OCI-LY3 (cell line): ENCODE measurements around the gene TSC22D1.
A peak's percentile ranks its signal among the peaks of the same experiment; 100 is the strongest.

Experiments used
- H2AFZ ChIP-seq: fragments of 200-600, 300-600 bp; shearing (Covaris generic); 2 replicates; pipeline ENCODE4 v1.6.0; 2014; ENCODE audit warnings: antibody characterized with exemption, low read depth, low read length
- H3K27ac ChIP-seq: fragments of 200-600, 300-600 bp; sonication (generic); 2 replicates; pipeline ENCODE4 v1.5.1; 2014; ENCODE audit warnings: mild to moderate bottlenecking, low read length, moderate library complexity, mixed read lengths
- H3K27me3 ChIP-seq: fragments of 200-600, 300-600 bp; sonication (generic); 2 replicates; pipeline ENCODE4 v1.6.1; 2014; ENCODE audit warnings: low read depth, low read length, mixed read lengths
- H3K36me3 ChIP-seq: fragments of 200-600, 300-600 bp; sonication (generic); replicated peaks from 2 replicates; pipeline ENCODE3; 2014; ENCODE audit warnings: low read depth, low read length, mixed read lengths
- H3K4me1 ChIP-seq: fragments of 300-600, 200-600 bp; sonication (generic); 2 replicates; pipeline ENCODE4 v1.6.1; 2014; ENCODE audit warnings: low read length, mixed read lengths
- H3K4me2 ChIP-seq: fragments of 200-600, 300-600 bp; sonication (generic); 2 replicates; pipeline ENCODE4 v1.6.1; 2014; ENCODE audit warnings: low read length, mixed read lengths
- H3K4me3 ChIP-seq: fragments of 300-600, 200-600 bp; sonication (generic); 2 replicates; pipeline ENCODE4 v1.5.1; 2014; ENCODE audit warnings: antibody characterized with exemption, mild to moderate bottlenecking, low read length, moderate library complexity
- H3K79me2 ChIP-seq: fragments of 300-600, 200-600 bp; shearing (Covaris generic); 2 replicates; pipeline ENCODE4 v1.6.1; 2014; ENCODE audit warnings: mild to moderate bottlenecking, low read length, mixed read lengths
- H3K9ac ChIP-seq: fragments of 300-600, 200-600 bp; shearing (Covaris generic); 2 replicates; pipeline ENCODE4 v1.6.0; 2014; ENCODE audit warnings: mild to moderate bottlenecking, low read length, moderate library complexity
- H3K9me3 ChIP-seq: fragments of 200-600, 300-600 bp; shearing (Covaris generic); 2 replicates; pipeline ENCODE4 v1.6.1; 2014; ENCODE audit warnings: low read length, mixed read lengths; ENCODE audit not compliant: insufficient read depth
- H4K20me1 ChIP-seq: fragments of 200-600, 300-600 bp; sonication (generic); 2 replicates; pipeline ENCODE4 v1.6.1; 2016; ENCODE audit warnings: low read length, mixed read lengths; ENCODE audit not compliant: insufficient read depth
- CTCF ChIP-seq: fragments of 200-600, 300-600 bp; sonication (generic); IDR thresholded peaks from 2 replicates; pipeline ENCODE4 v1.5.1; 2014; ENCODE audit warnings: antibody characterized with exemption, low read length, low read depth
- EZH2phosphoT487 ChIP-seq: fragments of 200-600 bp; shearing (Covaris generic); IDR thresholded peaks from 2 replicates; pipeline ENCODE4 v1.6.1; 2018; ENCODE audit warnings: antibody characterized with exemption, mixed run types, low read depth

Gene TSC22D1

GRCh38 chr13:44573790-44574465, 2.2 kb downstream of the TSC22D1 start:
- Histone ChIP-seq H3K4me1 (peaks cover 22% of the 10 kb centered on the region), H3K9me3 (no peaks in the 10 kb centered on the region), H3K4me2 (no peak overlapping the region), H3K36me3 (peaks cover 13% of the 10 kb centered on the region), H4K20me1 (0 out of 2 replicates have a peak, but pooled peaks cover 3% of the 10 kb centered on the region), H3K79me2 (peaks cover 23% of the 10 kb centered on the region), H3K27ac (no peak overlapping the region), H3K4me3 (no peak overlapping the region), H2AFZ (no peak overlapping the region), H3K27me3 (no peaks in the 10 kb centered on the region), H3K9ac (no peak overlapping the region)
- 0 out of 2 replicates have a peak, but pooled peaks have one; percentile 13 for TF ChIP-seq CTCF
- TF ChIP-seq EZH2phosphoT487, result no peak

- Histone ChIP-seq H3K79me2 (peaks cover 23% of the 10 kb centered on the region), H3K27ac (no peak overlapping the region), H3K4me2 (no peak overlapping the region), H3K9ac (no peak overlapping the region), H3K27me3 (no peaks in the 10 kb centered on the region), H3K4me3 (no peak overlapping the region), H2AFZ (no peak overlapping the region), H4K20me1 (0 out of 2 replicates have a peak, but pooled peaks cover 3% of the 10 kb centered on the region), H3K4me1 (peaks cover 15% of the 10 kb centered on the region), H3K9me3 (no peaks in the 10 kb centered on the region), H3K36me3 (peaks cover 13% of the 10 kb centered on the region)
- TF ChIP-seq CTCF, result no peak
- no peak for TF ChIP-seq EZH2phosphoT487
Measured at GRCh38 chr13:44573071-44573470, 3.1 kb downstream of the TSC22D1 start.

- H4K20me1 ChIP-seq, result no peaks in the 10 kb centered on the region; the same call in 1 of the 2 replicates
- TF ChIP-seq EZH2phosphoT487 (no peak), CTCF (no peak)
- no peak overlapping the region for H2AFZ ChIP-seq
- H3K79me2 ChIP-seq, result peaks cover 17% of the 10 kb centered on the region
- no peaks in the 10 kb centered on the region for H3K9me3 ChIP-seq
- no peak overlapping the region for H3K9ac ChIP-seq
- H3K4me2 ChIP-seq, result no peak overlapping the region
- no peaks in the 10 kb centered on the region for H3K27me3 ChIP-seq
- no peak overlapping the region for H3K27ac ChIP-seq
- no peaks in the 10 kb centered on the region for H3K4me1 ChIP-seq
- H3K4me3 ChIP-seq, result no peak overlapping the region
- no peaks in the 10 kb centered on the region for H3K36me3 ChIP-seq
Measured at GRCh38 chr13:44566601-44567000, 9.5 kb downstream of the TSC22D1 start.

GRCh38 chr13:44565881-44566280, 10.2 kb downstream of the TSC22D1 start:
- H3K9me3 ChIP-seq, result no peaks in the 10 kb centered on the region
- no peak for TF ChIP-seq CTCF
- TF ChIP-seq EZH2phosphoT487, result no peak
- no peaks in the 10 kb centered on the region for H3K4me1 ChIP-seq
- no peak overlapping the region for H3K27ac ChIP-seq
- H3K79me2 ChIP-seq, result peaks cover 17% of the 10 kb centered on the region
- H3K9ac ChIP-seq, result no peak overlapping the region
- H3K27me3 ChIP-seq, result no peaks in the 10 kb centered on the region
- no peak overlapping the region for H3K4me3 ChIP-seq
- no peaks in the 10 kb centered on the region for H3K36me3 ChIP-seq
- H2AFZ ChIP-seq, result no peak overlapping the region
- no peaks in the 10 kb centered on the region; the same call in 1 of the 2 replicates for H4K20me1 ChIP-seq
- no peak overlapping the region for H3K4me2 ChIP-seq
